Fibroblast of skin of abdomen (primary cell): Measurements from ENCODE around the gene PERM1.
"Not testable (repeated sequence)": the region's sequence is repeated elsewhere in the genome, so short reads cannot be mapped to it uniquely, and the experiment has no call there.

Experiments
- DNase-seq: peaks from one replicate; pipeline ENCODE4 v3.0.0-alpha.2; 2013

PERM1 gene

DNA sequence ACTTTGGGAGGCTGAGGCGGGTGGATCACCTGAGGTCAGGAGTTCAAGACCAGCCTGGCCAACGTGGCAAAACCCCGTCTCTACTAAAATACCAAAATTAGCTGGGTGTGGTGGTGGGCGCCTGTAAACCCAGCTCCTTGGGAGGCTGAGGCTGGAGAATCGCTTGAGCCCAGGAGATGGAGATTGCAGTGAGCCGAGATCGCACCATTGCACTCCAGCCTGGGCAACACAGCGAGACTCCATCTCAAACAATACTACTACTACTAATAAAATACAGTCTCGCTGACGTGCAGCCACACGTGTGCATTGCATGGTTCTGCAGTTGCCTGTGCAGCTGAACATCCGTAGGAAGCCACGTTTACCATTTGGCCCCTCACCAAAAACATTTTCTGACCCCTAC lies 35.1 kb downstream of the PERM1 start:
- not testable (repeated sequence) for DNase-seq

DNA sequence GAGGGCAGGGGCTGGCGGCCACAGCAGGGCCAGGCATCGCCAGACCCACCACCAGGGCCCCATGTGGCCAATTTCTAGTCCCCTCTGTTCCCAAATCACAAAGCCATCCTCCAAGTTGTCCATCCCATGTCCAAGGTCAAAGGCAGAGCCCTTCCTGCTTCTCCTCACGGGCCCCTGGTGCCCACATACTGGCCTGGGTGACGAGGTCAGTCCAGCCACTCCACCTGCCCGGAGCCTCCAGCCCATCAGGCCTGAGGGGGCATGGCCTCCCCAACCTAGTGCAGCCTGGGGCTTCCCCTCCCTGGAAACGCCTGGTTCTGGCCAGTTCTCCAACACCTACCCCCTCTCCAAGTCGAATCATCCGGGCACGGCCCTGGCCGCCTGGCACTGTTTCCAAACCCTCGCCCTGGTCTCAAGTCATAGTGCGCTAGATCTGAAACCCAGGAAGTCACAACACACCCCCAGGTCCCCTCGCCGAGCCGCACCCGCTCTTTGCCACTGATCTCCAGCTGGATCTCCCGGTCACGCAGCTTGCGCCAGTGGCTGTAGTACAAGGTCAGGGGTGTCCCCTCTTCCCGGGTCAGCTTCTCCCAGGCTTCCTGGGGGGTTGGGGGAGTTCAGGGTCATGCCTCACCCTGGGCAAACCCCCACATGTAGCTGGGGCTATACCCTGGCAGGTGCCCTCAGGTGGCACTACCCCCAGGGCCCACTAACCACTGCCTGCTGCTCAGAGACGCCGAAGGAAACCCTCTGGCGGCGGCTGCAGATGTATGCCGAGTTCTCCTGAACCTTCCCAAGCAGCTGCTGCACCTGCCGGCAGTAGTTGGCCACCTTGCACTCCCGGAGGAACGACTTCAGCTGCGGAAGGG lies 36.0 kb downstream of the PERM1 start:
- no peak for DNase-seq

DNA sequence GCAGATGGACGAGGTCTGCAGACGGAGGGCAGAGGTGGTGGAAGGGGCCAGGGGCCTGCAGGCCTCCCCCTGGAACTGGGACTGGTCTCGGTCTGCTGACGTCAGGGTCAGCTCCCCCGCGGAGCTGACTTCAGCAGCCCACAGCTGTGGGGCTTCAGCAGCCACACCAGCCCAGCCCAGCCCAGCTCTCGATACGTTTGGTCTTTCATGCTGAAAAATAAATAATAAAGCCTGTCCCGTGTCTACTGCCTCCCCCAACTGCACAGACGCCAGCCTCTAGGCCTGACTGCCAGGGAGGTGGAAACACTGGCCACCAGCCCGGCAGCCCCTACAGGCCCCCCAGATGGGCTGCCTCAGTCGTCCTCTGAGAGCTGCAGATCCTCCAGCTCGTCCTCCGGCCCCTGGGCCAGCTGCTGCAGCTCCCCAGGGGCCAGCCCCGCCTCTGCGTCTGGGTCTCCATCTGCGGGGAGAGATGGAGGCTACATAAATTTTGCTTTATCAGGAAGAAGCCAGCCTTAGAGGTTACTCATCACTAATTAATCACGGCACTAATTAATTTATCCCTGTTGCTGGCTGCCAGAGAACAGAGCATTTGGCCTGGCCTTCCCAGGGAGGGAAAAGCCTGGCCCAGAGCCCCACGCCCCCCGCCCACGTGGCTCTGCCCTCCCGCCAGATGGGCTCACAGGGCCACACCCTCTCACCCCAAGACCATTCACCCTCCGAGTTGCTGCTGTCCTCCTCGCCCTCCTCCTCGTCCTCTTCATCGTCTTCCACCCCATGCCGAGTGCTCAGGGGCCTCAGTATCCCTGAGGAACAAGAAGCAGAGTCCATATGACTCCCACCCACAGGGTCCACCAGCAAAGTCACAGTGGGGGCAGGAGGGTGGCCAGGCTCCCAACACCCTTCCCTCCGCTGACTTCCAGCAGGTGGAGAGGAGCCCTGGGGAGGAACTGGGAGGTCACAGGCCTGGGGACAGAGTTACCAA lies 37.3 kb downstream of the PERM1 start:
- DNase-seq, result peak; percentile 89

DNA sequence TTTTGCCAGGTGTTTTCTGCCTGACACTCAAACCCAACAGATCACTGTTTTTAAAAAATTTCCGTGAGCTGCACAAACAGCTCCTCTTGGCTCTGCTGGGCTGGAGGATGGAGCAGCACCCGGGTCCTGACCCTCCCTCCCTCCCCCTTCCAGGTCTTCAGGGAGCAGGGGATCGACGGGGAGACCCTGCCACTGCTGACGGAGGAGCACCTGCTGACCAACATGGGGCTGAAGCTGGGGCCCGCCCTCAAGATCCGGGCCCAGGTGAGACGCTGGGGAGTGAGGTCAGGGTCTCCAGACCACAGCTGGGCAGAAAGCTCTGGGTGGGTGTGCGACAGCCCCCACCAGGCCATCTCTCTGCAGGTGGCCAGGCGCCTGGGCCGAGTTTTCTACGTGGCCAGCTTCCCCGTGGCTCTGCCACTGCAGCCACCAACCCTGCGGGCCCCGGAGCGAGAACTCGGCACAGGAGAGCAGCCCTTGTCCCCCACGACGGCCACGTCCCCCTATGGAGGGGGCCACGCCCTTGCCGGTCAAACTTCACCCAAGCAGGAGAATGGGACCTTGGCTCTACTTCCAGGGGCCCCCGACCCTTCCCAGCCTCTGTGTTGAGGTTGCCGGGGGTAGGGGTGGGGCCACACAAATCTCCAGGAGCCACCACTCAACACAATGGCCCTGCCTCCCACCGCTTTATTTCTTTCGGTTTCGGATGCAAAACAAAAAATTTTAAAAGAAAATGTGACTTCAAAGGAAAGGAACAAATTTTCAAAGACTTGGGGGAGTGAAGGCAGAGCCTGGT lies 38.1 kb downstream of the PERM1 start:
- DNase-seq, result no peak

DNA sequence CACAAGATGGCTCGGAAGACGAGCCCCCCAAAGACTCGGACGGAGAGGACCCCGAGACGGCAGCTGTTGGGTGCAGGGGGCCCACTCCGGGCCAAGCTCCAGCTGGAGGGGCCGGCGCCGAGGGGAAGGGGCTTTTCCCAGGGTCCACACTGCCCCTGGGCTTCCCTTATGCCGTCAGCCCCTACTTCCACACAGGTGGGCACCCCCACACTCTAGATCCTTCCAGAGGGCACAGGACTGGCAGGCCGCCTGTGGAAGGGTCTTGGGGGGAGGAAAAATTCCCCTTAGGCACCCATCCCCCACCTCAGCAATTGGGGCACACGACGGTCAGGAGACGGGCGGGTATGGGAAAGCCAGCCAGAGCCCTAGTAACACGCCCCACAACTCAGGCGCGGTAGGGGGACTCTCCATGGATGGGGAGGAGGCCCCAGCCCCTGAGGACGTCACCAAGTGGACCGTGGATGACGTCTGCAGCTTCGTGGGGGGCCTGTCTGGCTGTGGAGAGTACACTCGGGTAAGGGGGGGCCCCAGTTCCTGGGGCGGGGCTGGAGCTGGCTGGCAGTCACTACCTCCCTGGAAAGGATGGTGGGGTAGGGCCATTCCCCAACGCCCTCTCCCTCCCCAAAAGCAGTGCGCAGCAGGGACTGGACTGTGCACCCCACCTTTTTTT lies 38.9 kb downstream of the PERM1 start:
- peak; percentile 88 for DNase-seq

DNA sequence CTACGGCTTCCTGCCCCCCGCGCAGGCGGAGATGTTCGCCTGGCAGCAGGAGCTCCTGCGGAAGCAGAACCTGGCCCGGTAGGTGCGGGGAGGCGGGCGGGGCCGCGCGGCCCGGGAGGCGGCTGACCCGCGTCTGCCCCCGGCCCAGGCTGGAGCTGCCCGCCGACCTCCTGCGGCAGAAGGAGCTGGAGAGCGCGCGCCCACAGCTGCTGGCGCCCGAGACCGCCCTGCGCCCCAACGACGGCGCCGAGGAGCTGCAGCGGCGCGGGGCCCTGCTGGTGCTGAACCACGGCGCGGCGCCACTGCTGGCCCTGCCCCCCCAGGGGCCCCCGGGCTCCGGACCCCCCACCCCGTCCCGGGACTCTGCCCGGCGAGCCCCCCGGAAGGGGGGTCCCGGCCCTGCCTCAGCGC lies 39.5 kb downstream of the PERM1 start:
- no peak for DNase-seq

DNA sequence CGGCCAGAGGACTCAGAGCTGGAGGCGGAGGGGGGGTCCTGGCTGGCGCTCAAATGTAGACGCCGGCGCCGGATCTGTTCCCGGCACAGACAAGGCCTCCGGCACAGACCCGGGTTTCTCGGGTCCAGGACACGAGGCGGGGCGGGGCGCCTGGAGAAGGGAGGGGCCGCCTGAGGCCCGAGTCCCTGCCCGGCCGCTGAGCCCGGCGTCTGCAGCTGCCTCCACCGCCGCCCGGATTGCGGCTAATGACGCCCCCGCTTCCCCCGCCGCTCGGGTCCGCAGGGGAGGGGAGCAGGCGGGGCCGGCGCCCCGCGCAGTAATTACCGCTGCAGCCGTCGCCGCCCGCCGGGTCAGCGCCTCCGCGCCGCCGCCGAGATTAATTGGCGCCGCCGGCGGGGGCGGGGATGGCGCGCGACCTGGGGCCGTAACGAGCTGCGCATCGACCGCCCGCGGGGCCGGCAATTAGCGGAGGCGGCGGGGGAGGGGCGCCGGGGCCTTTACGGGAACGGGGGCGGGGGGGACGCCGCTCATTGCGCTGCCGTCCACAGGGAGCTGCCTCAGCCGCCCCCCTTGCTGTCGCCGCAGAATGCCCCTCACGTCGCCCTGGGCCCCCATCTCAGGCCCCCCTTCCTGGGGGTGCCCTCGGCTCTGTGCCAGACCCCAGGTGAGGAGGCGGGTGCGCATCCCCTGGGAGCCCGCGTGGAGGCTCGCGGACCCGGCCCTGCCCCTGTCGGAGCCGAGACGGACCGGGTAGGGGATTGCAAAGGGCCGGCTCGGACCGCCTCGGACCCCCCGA lies 40.1 kb downstream of the PERM1 start:
- peak; percentile 95 for DNase-seq

DNA sequence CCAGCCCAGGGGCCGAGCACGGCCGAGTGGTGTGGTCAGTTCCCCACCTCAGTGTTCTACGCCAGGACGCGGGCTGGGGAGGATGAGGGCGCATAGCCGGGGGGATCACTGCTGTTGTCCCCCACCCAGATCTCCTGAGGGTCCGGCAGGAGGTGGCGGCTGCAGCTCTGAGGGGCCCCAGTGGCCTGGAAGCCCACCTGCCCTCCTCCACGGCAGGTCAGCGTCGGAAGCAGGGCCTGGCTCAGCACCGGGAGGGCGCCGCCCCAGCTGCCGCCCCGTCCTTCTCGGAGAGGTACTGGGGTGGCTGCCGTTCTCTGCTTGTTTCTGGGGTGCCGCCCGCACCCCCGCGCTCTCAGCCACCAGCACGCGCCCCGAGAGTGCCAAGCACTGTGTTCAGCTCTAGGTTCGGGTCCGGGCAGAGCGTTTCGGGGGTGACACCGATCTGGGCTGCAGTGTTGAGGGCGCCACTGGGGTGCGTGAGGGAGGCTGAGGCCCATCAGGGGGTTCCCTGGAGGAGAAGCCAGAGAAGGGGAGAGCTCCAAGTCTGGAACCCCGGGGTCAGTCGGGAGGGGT lies 40.8 kb downstream of the PERM1 start:
- DNase-seq, result no peak

DNA sequence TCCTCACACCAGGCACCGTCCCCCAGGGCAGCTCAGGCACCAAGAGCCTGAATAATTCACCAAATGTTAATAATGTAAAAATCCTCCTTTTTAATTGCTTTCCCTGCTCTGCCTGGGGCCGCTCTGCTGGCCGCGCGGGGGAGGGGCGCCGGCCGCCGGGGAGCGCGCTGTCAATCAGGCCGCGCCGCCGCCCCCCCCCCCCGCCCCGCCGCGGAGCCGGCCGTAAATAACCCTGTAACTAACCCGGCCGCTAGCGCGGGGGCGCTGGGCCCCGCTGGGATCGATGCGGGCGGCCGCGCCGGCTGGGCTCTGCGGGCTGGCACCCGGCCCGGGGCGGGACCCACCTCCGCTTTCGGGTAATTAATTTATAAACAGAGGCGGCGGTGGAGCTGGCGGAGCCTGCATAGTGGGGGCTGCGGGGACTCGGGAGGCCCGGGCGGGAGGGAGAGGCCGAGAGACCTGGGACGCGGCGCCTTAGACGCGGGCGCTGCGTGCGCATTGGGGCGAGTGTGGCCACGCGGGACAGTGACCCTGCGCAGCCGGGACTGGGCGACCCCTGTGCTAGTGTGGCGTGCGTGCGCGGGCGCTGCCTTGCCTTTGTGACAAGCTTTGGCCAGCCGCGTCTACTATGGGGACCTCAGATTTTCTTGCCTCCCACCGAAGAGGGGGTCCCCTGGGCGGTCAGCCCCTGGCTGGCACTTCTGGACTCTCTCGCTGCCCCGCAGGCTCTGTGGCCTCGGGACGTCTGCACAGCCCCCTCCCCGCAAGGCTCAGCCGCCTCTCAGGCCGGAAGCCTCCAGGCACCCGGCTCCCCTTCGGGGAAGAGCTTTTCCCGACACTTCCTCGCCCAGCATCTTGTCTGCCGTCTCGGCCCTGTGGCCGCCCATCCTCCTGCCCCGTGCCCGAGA lies 41.5 kb downstream of the PERM1 start:
- DNase-seq, result peak; percentile 90

DNA sequence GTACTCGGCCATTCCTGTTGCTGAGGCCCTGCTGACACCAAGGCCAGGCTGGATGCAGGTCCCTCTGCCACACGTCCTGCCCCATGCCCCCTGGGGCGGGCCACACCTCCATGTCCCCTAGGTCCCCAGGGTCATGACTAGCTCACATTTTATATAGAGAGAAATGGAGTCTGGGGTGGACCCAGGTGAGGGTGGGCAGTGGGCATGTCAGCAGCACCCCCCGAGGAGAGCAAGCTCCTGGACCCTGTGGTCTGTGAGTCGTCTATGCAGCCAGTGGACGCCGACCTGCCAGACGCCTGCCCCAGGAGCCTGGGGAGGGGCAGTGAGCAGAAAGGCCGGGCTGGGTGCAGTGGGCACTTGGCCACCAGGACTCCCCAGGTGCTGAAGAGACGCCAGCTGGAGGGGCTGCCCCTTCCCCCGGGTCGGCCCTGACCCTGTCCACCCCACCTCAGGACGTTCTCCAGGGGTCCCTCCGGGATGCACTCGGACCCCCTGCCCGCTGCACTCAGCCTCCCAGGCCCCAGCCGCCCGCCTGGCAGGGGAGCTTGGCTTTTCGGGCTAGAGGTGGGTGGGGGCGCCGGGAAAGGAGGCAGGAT lies 42.3 kb downstream of the PERM1 start:
- DNase-seq, result no peak

DNA sequence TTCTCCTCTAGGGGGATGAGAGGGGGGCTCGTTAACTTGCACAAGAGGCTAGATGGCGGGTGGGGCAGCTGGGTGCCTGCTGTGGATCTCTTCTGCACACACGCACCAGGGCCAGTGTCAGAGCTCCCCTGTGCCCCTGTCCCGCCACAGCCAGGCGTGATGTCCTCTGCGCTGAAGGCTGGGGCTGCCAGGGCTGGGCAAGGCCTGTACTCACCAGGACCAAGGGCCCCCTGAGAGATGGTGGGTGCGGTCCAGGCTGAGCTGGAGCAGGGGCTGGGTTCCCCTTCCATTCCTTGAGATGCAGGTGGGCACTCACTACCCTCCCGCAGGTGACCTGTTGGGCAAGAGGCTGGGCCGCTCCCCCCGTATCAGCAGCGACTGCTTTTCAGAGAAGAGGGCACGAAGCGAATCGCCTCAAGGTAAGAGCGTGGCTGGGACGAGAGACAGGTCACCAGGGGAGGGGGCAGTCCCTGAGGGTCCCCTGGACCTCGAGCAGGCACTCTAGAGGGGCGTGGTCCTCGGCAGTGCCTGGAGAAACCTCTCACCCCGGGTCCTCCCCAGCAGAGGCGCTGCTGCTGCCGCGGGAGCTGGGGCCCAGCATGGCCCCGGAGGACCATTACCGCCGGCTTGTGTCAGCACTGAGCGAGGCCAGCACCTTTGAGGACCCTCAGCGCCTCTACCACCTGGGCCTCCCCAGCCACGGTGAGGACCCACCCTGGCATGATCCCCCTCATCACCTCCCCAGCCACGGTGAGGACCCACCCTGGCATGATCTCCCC lies 43.0 kb downstream of the PERM1 start:
- no peak for DNase-seq

DNA sequence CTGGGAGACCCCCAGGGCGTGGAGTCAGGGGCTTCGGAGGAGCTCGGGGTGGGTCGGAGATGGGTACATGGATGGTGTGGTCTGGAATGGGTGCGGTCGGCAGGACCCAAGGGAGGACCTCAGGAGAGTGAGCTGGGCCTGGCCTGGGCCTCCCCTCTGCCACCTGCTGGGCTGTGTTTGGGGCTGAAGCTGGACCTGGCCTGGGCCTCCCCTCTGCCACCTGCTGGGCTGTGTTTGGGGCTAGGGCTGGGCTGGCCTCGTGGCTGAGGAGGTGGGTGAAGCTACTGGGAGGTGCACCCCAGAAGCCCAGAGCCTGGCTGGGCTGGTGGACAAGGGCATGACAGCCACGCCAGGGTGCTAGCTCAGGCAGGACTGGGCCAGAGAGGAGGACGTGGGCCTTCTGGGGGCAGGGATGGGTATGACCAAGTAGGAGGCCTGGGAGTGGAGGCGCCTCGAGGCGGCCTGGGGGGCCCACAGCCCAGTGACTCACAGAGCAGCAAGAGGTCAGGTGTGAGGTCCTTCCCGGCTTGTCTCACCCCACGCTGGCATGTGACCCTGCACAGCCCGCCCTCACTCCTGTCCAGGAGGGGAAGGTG lies 43.7 kb downstream of the PERM1 start:
- no peak for DNase-seq

DNA sequence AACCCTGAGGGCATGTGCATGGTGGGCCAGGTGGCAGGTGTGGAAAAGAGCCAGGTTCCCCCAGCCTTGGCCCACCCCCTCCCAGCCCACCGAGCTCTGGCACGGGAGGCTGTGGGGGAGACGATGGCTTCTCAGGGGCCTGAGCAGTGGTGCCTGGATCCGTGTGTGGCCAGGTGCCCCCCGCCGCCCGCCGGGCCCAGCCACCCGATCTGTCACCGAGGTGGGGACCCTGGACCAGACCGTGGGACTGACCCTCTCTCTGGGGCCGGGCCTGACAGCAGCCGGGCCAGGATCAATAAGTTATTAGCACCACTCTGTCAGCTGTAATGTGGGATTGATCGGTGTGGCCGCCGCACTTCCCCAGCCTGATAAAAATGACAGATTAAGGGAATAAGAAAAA lies 44.4 kb downstream of the PERM1 start:
- DNase-seq, result no peak

DNA sequence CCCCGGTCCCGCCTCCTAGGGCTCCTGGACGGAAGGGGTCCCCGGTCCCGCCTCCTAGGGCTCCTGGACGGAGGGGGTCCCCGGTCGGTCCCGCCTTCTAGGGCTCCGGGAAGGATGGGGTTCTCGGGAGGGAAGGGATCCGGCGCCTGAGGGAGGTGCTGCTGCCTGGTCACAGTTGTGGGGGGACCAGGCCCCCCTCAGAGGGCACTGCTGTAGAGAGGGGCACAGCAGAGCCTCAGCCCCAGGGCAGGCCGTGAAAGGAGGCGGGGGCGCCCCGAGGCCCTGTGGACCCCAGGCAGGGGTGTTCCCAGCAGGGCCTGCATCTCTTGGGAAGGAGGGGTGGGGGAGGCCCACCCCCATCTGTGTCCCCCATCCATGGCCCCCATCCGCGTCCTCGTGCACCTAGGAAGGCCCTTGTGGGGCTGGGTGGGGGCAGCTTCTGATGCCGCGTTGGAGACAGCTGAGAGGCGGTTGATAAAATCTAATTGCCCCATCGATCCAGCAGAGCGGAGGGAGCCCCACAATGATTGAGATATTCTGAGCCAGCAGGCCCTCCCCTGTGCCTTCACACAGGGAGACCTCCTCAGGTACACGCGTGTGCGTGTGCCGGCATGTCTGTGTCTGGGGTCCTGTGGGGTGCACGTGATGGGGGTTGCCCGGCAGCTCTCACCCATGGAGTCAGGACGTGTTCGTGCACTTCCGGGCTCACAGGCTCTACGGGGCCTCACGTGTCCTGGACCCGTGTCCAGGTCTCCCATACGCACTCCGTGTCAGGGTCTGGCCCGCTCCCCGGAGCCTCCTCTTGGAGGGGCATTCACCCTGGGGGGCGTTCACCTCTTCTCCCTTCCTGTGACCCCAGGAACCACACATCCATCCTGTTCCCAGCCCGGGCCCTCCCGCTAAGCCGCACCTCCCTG lies 45.3 kb downstream of the PERM1 start:
- no peak for DNase-seq

DNA sequence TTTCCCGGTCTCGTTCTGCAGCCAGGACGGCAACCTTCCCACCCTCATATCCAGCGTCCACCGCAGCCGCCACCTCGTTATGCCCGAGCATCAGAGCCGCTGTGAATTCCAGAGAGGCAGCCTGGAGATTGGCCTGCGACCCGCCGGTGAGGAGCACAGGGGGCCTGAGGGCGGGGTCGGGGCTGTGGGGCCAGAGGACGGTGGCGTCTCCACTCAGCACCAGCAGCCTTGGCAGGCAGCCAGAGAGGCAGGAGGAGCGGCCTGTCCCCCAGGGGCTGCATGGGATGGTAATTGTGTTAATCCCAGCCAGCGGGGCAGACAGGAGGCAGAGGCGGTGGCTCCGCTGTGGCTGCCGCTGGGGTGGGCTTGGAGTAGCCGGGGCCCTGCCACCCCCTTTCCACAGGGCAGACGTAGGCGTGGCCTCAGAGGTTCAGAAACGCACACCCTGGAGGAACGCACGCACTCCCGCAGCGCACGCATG lies 46.1 kb downstream of the PERM1 start:
- DNase-seq, result peak; percentile 39

DNA sequence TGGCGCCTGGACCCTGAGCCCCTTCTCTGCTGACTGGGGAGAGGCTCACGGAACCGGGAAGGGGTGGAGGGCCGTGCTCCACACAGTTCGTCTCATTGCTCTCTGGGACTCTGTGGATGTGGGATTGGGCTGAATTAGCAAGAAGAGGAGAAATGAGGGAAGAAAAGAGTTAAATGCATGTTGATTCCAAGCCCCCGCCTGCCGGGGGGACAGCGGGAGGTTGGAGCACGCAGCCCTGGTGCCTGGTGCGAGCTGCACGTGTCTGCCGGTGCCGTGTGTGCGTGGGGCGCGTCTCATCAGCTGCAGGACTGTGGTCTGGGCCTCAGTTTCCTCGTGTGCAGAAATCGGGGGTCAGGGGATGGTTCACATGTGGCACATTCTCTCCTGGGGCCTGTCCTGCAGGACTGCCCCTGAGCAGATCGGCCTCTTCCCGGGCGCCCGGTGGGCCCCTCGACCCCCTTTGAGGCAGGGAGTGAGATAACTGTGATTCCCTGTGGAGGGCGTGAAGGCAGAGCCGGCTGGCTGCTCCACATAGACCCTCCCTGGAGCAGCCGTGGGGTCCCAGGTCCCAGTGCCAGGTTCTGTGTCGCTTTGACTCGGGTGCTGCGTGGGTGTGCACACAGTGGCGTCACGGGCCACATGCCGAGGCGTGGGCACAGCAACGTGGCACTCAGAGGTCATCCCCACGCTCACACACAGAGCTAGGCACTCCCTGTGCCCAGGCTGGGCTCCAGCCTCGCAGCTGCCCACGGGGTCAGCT lies 46.7 kb downstream of the PERM1 start:
- DNase-seq, result no peak
